HG02759 (cell line): ENCODE measurements around the gene NRG3.
"Not testable (repeated sequence)": the region's sequence is repeated elsewhere in the genome, so short reads cannot be mapped to it uniquely, and the experiment has no call there.

Source experiments
- ATAC-seq: cut with Tn5 transposase; IDR thresholded peaks from one replicate; pipeline ENCODE4 v1.9.1; 2021; ENCODE audit warnings: mild to moderate bottlenecking, moderate library complexity; ENCODE audit not compliant: unreplicated experiment

NRG3 gene

GRCh38 chr10:82267465-82267864 is 392.5 kb downstream of the NRG3 start:
- ATAC-seq: no peak

- no peak for ATAC-seq
These were observed 393.0 kb downstream of the NRG3 start for GRCh38 chr10:82267960-82268359.

- ATAC-seq: no peak
These were observed 402.6 kb downstream of the NRG3 start for GRCh38 chr10:82277591-82277990.

GRCh38 chr10:82278401-82279182 is 403.6 kb downstream of the NRG3 start:
- ATAC-seq: no peak

- no peak for ATAC-seq
These were observed 407.9 kb downstream of the NRG3 start for GRCh38 chr10:82282782-82283456.

GRCh38 chr10:82284180-82284579 is 409.2 kb downstream of the NRG3 start:
- ATAC-seq: no peak

- ATAC-seq: no peak
These were observed 413.5 kb downstream of the NRG3 start for GRCh38 chr10:82288461-82288881.

- ATAC-seq: no peak
These were observed 415.0 kb downstream of the NRG3 start for GRCh38 chr10:82289945-82290344.

GRCh38 chr10:82294874-82295378 is 419.9 kb downstream of the NRG3 start:
- ATAC-seq: no peak

GRCh38 chr10:82308641-82309040 is 433.6 kb downstream of the NRG3 start:
- no peak for ATAC-seq

GRCh38 chr10:82310839-82311238 is 435.8 kb downstream of the NRG3 start:
- ATAC-seq: no peak

- no peak for ATAC-seq
These were observed 438.4 kb downstream of the NRG3 start for GRCh38 chr10:82313401-82313800.

GRCh38 chr10:82318534-82318933 is 443.5 kb downstream of the NRG3 start:
- no peak for ATAC-seq

- no peak for ATAC-seq
These were observed 444.1 kb downstream of the NRG3 start for GRCh38 chr10:82319074-82319473.

GRCh38 chr10:82319562-82319961 is 444.6 kb downstream of the NRG3 start:
- no peak for ATAC-seq

GRCh38 chr10:82321724-82322123 is 446.7 kb downstream of the NRG3 start:
- ATAC-seq: no peak

- no peak for ATAC-seq
These were observed 456.7 kb downstream of the NRG3 start for GRCh38 chr10:82331716-82332115.

- no peak for ATAC-seq
These were observed 460.8 kb downstream of the NRG3 start for GRCh38 chr10:82335831-82336230.

- ATAC-seq: no peak
These were observed 465.2 kb downstream of the NRG3 start for GRCh38 chr10:82340166-82340565.

GRCh38 chr10:82349590-82349989 is 474.6 kb downstream of the NRG3 start:
- not testable (repeated sequence) for ATAC-seq

GRCh38 chr10:82353381-82353780 is 478.4 kb downstream of the NRG3 start:
- no peak for ATAC-seq

- ATAC-seq: no peak
These were observed 483.6 kb downstream of the NRG3 start for GRCh38 chr10:82358486-82359099.
